GM19351 (cell line): ENCODE measurements around the gene DMRT3.

Experiments used
- ATAC-seq: cut with Tn5 transposase; IDR thresholded peaks from one replicate; pipeline ENCODE4 v1.9.1; 2021; ENCODE audit warnings: mild to moderate bottlenecking, moderate library complexity; ENCODE audit not compliant: unreplicated experiment

Gene DMRT3

GRCh38 chr9:970151-970996 is 6.1 kb upstream of the DMRT3 start:
- no peak for ATAC-seq

GRCh38 chr9:971901-972500 is 4.5 kb upstream of the DMRT3 start:
- no peak for ATAC-seq

GRCh38 chr9:972501-973294 is 3.8 kb upstream of the DMRT3 start:
- no peak for ATAC-seq

GRCh38 chr9:973295-973834 is 3.1 kb upstream of the DMRT3 start:
- no peak for ATAC-seq

- ATAC-seq: no peak
Measured at GRCh38 chr9:974031-974995, 2.1 kb upstream of the DMRT3 start.

- ATAC-seq: no peak
Measured at GRCh38 chr9:974996-975739, 1.3 kb upstream of the DMRT3 start.

- ATAC-seq: no peak
Measured at GRCh38 chr9:975740-976257, 656 bp upstream of the DMRT3 start.

GRCh38 chr9:976943-977837 is 735 bp downstream of the DMRT3 start:
- peak; percentile 44 for ATAC-seq

GRCh38 chr9:977838-978830 is 1.7 kb downstream of the DMRT3 start:
- no peak for ATAC-seq

- ATAC-seq: no peak
Measured at GRCh38 chr9:979983-980382, 3.5 kb downstream of the DMRT3 start.

- ATAC-seq: no peak
Measured at GRCh38 chr9:980640-981039, 4.2 kb downstream of the DMRT3 start.

GRCh38 chr9:981491-981898 is 5.0 kb downstream of the DMRT3 start:
- no peak for ATAC-seq

GRCh38 chr9:982394-983230 is 6.2 kb downstream of the DMRT3 start:
- no peak for ATAC-seq

- ATAC-seq: peak; percentile 90
Measured at GRCh38 chr9:994005-994404, 17.6 kb downstream of the DMRT3 start.

GRCh38 chr9:995192-995591 is 18.7 kb downstream of the DMRT3 start:
- ATAC-seq: no peak

GRCh38 chr9:995781-996180 is 19.3 kb downstream of the DMRT3 start:
- no peak for ATAC-seq
